GM18517 (cell line): Measurements from ENCODE around the gene RASGEF1C.

Experiments
- ATAC-seq: cut with Tn5 transposase; IDR thresholded peaks from one replicate; pipeline ENCODE4 v1.9.1; 2021; ENCODE audit warnings: mild to moderate bottlenecking, moderate library complexity; ENCODE audit not compliant: unreplicated experiment

Gene RASGEF1C

DNA sequence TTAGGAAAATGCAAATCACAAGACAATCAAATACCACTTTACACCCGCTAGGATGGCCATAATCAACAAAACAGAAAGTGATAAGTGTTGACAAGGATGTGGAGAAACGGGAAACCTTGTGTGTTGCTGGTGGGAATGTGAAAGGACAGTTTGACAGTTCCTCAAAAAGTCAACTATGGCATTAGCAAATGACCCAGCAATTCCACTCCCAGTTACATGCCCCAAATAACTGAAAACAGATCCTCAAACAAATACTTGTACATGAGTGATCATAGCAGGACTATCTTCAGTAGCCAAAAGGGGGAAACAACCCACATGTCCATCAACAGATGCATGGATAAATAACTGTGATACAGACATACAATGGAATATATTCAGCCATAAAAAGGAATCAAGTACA, 21.2 kb downstream of the RASGEF1C start:
- no peak for ATAC-seq

DNA sequence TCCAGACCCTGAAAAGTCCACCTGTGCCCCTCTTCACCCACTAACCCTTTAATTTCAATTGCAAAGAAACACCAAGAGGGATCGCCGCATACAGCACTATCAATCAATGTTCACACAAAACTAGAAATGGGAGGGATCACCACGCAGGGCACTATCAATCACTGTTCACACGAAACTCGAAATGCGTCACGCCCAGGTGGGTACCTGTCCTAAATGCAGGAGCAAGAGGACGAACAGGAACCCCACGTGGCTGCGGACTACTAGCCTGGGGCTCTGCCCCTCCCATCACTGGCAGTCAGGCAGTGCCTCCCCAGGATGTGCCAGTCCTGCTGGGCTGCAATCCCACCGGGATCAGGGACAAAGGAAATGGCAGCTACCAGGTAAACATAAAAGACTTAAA, 28.2 kb downstream of the RASGEF1C start:
- ATAC-seq: no peak

DNA sequence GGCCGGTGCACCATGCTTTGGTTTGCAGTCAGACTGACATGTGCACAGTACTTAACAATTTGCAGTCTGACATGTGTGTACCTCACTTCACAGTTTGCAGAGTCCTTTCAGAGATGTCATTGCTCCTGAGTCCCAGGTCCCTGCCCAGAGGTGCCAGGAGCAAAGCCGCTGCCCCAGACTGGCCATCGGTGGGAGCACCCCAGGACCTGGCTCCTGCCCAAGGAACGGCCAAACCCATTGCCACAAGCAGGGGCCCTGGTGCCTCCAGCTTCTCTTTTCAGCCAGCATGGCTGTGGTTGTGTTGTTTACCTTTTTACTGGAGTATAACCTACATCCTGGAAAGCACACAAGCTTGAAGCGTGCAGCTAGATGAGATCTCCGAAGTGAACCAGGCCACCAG, 28.6 kb downstream of the RASGEF1C start:
- no peak for ATAC-seq

DNA sequence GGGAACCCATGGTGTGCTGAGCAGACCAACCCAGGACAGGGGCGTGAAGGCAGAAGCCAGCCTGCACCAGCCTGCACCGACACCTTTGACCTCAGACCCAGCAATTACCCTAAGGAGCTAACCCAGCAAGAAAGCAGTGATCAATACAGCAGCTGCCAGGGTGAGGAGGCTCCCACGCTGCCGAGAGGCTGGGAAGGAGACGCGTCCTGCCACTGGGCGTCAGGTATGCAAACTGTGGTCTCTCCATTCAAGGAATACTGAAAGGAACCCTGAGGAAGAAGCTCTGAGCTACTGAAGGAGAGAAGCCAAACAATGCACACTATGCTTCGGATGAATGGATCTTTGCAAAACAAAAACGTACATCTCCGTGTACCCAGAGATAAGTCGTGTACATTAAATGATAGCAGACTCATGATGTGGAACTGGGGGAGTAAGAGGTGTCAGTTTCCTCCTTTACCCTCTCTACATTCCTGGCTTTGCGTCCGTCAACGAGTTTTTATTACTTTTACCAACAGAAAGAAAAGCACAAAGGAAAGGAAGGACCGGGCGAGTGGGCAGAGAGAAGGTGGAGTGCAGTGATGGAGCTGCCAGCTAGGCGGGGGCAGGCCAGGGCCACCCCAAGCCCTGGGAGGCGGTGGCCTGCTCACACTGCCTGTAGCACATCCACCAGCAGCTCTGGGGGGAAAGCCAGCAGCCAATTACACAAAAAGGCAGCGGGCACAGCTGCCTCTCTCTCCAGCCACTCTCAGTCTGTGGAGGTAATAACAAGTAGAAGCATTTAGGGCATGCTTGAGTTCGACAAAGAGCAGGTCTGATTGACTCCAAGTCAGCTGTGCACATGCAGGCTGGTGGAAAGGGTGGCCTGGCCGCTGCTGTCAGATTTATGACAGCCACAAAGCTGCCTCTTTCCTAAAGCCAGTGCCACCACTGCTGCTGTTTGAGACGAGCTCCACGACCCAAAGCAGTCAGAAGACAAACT, 29.3 kb downstream of the RASGEF1C start:
- ATAC-seq: no peak

DNA sequence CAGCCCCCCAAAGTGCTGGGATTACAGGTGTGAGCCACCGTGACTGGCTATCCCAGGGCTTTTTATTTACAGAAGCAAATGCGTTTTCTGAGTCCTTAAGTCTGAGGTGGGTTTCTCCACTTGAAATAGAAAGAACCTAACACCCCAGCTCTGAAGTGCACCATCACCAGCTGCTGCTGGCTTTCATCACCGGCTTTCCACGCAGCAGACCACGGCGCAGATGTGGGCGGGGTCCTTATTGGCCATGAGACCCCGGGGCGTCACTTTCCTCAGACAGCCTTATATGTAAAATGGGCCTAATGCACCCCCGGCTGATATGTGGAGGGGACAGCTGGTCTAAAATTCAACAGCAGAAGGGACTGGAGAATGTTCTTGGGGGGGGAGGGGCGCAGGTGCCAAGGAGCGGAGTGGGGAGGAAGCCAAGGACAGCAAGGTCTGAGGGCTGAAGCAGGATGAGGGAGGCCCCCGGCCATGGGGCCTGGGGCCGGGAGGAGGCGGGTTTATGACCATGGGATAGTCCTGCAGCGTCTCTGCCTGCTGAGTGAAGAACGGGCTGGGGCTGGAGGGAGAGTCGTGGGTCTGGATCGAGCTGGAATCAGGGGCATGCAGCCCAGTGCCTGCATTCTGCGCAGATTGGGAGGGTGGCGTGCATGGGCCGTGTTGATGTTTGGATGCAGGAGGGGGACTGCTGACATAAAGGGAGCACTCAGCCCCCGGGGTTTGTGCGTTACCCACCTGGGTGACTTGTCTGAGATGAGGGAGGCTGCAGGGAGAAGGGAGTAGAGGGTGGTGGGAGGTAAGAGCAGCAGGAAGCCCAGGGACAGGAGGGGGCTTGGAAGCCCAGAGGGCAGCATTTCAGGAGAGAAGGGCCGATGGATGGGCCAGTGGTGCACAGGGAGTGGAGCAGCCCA, 30.2 kb downstream of the RASGEF1C start:
- ATAC-seq: no peak

DNA sequence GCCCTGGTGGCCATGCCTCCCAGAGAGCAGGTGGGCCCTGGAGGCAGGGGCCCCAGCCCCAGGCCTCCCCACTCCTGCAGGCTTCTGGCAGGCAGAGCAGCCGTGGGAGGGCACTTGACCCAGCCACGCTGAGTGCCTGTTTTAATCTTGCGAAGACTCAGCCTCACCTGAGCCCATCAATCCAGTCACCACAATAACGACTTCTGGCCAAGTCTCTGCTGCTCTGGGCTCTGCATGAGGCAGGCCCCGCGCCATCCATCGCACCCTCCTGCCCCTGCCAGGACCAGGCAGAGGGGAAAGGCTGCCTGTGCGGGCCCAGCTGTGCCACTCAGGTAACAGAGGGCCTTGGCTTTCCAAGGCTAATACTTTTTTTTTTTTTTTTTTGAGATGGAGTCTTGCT, 32.8 kb downstream of the RASGEF1C start:
- ATAC-seq: no peak

DNA sequence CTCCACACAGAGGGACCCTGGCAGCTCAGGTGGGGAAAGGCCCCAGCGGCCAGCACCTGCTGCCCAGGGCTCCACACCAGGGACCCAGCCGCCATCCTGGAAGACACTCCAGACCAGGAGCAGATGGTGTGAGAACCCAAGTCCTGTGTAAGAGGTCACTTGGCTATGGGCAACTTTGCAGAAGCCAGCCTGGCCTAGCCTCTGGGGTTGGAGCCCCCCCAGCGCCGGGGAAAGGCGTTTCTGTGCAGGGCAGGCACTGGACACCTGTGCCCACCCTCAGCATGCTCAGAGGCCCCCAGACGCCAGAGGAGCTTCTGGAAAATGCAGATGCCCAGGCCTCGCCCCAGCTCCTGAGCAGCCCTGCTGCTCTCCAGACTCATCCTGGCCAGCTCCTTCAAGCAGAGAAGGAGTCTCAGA, 34.0 kb downstream of the RASGEF1C start:
- ATAC-seq: no peak

DNA sequence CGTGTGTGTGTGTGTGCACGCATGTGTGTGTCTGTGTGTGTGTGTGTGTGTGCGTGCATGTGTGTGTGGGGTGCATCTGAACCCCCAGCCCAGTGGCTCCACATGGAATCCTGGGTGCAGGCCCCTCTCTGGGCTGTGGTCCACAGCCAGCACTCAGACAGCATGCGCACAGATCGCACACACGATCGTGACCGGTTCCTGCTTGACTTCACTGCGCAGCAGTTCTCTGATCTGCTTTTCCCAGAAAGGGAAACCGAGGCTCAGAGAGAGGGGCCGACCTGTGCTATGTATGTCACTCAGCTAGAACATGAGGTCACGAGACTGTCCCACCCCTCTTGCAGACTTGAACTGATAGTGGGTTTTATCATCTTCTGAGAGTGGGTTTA, 34.4 kb downstream of the RASGEF1C start:
- no peak for ATAC-seq

DNA sequence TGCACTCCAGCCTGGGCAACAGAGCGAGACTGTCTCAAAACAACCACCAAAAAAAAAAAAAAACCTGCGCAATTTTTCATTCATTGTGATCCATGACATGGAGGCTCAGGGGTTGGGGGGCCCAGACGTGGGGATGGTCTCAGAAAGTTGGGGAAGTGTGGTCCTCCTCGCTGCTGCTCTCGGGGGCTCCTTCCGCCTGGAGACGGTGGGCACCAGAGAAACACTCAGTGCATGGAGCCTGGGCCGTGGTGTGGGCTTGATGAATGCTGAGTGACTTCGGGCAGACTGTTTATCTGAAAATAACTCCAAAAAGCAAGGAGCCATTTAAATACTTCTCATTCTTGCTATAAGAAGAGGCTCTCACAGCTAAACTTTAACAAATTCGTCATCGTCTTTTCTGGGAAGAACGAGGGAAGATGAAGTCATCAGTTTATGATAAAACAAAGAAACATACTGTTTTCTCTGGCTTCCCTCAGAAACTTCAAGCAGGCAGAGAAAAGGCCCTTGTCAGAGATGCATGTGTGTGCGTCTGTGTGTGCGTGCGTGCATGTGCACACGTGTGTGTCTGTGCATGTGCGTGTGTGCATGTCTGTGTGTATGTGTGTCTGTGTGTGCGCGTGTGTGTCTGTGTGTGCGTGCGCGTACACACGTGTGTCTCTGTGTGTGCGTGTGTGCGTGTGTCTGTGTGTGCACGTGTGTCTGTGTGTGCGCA, 35.0 kb downstream of the RASGEF1C start:
- no peak for ATAC-seq

DNA sequence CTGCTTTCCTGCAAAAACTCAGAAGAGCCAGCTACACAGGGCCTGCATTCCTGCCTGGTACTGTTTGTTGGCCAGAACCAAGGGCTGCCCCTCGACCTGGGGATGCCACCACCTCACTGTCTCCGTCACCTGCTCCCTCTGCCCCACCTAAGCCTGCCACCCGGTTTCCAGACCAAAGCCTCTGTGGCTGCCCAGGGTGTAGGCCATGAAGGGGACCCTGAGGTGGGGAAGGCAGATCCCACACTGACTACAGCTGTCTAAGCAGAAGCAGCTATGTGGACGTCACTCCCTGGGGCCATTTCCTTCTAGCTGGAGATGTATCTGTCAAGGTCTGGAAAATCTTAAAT, 35.8 kb downstream of the RASGEF1C start:
- no peak for ATAC-seq

DNA sequence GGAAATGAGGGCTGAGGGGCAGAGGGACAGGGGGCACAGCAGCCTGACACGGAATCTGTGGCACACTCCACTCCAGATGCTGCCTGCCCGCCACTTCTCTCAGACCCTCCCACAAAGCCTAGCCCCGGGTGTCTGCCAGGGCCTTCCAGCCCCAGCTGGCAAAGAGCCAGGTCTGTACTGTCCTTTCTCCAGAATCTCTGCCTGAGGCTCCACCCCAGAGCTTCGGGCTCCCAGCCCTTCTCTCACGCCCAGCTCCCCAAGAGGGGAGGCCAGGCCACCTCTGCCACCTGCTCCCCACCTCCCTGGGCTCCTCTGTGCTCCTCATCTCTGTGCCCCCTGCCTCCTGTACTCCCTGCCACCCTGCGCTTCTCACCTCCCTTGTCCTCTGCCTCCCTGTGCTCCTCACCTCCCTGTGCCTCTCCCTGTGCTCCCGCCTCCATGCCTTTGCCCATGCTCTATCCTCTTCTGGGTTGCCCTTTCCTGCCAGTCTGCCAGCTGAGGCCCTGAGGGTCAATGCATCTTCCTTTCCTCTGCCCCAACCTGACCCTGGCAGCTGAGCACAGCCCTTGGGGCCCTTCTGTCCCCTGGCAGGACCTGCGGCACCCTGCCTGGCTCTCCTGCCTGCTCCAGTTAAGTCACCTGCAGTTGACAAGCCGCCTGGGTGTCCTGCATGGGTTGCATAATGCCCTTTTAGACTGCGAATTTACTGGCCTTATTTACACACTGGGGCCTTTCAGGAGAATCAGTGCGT, 36.4 kb downstream of the RASGEF1C start:
- no peak for ATAC-seq

DNA sequence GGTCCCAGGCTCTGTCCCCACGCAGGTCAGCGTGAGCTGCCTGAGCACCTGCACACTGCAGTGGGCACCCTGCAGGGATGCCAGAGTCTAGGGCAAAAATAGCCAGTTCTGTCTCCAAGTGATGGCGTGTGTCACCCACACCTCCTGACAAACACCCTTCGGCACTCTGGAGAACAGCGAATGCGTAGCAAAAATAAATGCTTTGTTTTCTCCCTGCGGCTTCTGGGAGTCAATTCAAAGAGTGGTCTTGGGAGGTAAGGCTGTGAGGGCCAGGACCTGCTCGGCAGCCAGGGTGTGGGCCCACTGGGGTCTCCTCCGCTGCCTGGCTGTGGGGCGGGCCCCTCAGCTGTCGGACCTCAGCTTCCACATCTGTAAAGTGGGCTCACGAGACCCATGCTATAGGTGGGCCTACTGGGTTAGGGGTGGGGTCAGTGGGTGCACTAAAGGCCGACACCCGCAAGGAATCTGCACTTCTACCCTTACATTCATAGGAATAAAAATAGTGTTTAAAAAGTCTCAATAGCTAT, 37.4 kb downstream of the RASGEF1C start:
- no peak for ATAC-seq

DNA sequence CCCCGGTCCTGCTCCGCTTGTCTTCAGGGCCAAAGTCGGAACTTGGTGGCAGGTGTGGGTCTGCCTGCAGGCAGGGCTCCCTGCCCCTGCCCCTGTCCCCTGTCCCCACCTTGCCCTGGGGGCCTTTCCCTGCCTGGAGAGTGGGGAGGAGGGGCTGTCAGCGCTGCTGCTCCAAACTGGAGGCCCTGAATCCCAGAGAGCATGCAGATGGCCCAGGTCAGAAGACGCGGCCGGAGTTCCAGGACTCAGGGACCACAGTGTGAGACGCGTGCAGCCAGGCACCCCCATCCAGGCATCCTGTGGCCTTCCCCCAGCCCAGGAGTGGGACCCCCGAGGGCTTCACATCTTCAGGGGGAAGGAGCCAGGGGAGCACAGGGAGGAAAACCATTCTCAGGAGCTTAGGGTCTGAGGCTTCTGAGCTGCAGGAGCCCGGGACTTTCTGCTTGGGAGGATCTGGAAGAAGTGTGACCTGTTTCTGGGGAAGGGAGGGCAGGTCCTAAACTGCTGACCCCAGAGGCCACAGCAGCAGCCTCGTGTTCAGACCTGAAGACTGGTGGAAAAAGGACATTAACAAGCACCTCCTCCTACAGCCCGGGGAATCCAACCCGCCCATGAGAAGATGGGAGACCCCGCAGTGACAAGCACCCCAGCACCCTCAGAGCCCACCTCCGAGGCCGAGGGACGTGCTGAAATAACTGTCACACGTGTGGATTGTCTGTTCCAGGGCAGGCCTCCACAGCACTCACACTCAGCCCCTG, 38.0 kb downstream of the RASGEF1C start:
- ATAC-seq: no peak

DNA sequence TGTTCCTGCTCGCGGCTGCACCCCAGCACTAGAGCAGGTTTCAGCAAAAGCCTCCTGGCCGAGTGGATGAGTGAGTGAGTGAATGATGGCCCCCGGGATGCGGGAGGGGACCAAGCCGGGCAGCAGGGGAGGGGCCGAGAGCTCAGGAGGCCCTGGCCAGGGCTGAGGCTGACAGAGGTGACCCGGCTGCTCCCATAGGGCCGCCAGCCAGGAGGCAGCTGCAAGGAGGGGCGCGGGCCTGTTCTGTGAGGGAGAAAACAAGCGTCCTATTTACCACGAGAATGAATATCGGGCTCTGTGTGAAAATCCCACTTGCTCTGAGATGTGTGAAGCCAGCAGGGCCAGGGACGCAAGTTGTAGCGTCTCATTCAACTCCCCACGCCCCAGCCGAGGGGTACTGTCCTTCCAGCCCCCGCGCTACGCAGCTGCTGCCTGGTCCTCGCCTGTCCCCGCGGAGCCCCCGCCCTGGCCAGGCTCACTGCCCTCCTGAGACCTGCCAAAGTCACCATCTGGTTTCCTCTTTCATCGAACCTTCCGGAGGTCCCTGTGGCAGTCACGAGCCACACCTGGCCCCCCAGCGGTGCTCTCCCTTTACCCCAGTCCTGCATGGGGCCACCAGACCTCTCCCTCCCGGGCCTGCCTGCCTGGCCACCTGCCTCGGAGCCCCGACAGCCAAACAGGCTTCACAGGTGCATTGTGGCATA, 38.8 kb downstream of the RASGEF1C start:
- no peak for ATAC-seq

DNA sequence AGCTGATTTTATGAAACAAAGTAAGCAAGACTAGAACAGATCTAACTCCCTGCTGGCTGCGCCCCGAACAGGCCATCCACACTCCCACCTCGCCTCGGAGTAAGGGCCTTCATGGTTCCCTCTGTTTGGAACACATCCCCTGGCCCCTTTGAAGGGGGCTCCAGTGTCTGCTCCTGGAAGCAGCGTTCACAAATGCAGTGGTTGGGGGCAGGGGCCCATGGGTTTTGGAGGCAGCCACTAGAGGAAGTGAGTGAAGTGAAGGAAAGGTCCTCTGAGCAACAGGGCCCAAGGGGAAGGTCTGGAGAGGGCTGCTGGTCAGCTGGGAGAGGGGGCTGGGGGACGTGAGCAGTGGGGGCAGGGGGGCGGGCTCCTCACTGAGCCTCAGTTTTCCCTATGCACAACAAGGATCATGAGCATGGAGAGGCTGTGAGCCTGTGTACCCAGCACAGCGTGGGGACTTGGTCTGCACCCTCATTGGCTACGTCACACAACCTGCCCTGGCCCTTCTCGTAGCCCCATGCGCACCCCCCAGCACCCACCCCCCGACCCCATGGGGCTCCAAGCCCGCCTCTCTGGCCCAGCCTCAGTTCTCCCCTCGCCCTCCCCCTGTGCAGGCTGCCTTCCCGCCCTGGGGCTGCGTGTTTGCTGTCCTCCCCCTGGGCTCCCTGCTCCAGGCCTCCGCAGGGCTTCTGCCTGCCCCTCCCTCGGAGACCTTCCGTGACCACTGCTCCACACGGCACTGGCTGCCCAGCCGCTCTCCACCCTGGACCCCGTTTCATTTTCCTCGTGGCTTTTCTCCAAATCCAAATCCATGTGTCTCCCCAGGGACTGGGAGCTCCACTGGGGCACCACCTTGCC, 39.5 kb downstream of the RASGEF1C start:
- no peak for ATAC-seq

DNA sequence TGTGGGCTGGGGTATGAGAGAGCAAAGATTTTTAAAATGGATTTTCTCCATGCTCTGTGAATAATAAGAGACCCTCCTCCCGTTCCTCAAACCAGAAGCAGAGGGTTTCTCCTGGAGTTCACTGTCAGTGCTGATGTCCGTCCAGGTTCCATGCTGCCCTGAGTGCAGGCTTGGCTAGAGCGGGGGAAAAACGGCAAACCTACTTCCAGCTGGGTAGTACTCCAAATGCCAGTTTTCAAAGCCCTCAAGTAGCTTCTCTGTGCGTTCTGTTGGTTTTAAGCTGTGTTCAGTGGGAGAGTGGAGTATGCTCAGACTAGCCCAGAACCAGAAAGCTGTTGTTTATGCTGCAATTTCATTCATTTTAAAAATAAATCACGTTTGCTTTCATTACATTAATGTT, 40.3 kb downstream of the RASGEF1C start:
- no peak for ATAC-seq

DNA sequence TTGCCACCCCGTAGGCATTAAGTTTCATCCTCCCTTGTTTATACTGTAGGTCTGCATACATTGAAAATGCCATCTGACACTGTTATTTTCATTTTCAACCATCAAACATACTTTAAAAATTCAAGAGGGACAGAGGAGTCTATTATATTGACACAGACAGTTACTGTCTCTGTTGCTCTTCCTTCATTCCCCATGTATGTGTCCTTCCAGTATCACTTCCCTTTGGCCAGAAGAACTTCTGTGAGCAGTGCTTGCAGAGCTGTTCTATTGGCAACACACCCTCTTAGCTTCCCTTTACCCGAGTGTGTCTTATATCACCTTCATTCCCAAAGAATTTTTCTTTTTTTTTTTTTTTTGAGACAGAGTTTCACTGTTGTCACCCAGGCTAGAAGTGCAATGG, 42.8 kb downstream of the RASGEF1C start:
- no peak for ATAC-seq

DNA sequence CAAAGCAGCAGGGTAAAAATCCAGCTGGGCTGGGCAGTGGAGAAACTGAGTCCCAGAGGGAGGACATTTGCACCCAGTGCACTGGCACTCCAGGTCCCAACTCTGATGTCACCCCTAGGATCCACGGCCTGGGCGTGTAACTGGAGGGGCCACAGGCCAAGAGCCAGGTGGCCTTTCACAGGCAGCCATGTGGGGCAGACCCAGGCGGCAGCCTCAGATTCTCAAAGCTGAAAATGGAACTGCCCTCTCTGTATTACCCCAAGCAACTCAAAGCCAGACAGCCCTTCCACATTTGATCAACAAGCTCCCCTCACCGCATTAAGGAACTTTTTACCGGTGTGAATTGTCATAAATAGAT, 46.7 kb downstream of the RASGEF1C start:
- ATAC-seq: no peak
